PC-3 (cell line): ENCODE results near the gene GSTP1. TPM values are rescaled to one million over a fixed set of nuclear protein-coding genes. Genes with fewer than 3 reads are reported as not detected.
"Not testable (repeated sequence)": the region's sequence is repeated elsewhere in the genome, so short reads cannot be mapped to it uniquely, and the experiment has no call there.

Experiments
- ATAC-seq: fragments of 200-7000 bp; cut with Tn5 transposase; 2 replicates; pipeline ENCODE4 v1.9.1; 2020; ENCODE audit warnings: mild to moderate bottlenecking, moderate library complexity
- BruUV-seq: library from RNA; stranded (reverse); fragments of 400-500 nt; replicated peaks from 2 replicates; lab custom pipeline; 2021; lab: Mats Ljungman, UMichigan
- CTCF ChIA-PET: fragments of 300-600 bp; sonication (Branson Sonifier 250); formaldehyde crosslinking; loops from one replicate; lab custom pipeline; 2022; ENCODE audit warnings: antibody characterized with exemption; lab: Charles Lee
- POLR2A ChIA-PET: fragments of 300-600 bp; sonication (Branson Sonifier 250); formaldehyde crosslinking; loops from one replicate; lab custom pipeline; 2022; ENCODE audit warnings: antibody characterized with exemption; ENCODE audit not compliant: unreplicated experiment; lab: Charles Lee
- DNase-seq: peaks from one replicate; pipeline ENCODE4 v3.0.0-alpha.2; 2015
- H2AFZ ChIP-seq: fragments of 300-600 bp; sonication (generic); 2 replicates; pipeline ENCODE4 v1.6.0; 2016; ENCODE audit warnings: antibody characterized with exemption, low read length
- H3F3A ChIP-seq: fragments of 300-600 bp; sonication (generic); one replicate; pipeline ENCODE4 v1.6.0; 2017; ENCODE audit warnings: antibody characterized with exemption, low read length, control low read depth, mild to moderate bottlenecking; ENCODE audit not compliant: unreplicated experiment
- H3K27ac ChIP-seq: fragments of 300-600 bp; sonication (generic); 2 replicates; pipeline ENCODE4 v1.5.1; 2016; ENCODE audit warnings: mild to moderate bottlenecking, low read length
- H3K27me3 ChIP-seq: fragments of 300-600 bp; sonication (generic); 2 replicates; pipeline ENCODE4 v1.6.1; 2016; ENCODE audit warnings: low read length, mixed read lengths
- H3K36me3 ChIP-seq: fragments of 300-600 bp; sonication (generic); 2 replicates; pipeline ENCODE4 v1.6.1; 2016; ENCODE audit warnings: low read depth, mixed run types, low read length, mixed read lengths
- H3K4me1 ChIP-seq: fragments of 300-600 bp; sonication (generic); 2 replicates; pipeline ENCODE4 v1.5.1; 2016; ENCODE audit warnings: low read length; ENCODE audit not compliant: insufficient read depth
- H3K4me2 ChIP-seq: fragments of 300-600 bp; sonication (generic); 2 replicates; pipeline ENCODE4 v1.6.0; 2016; ENCODE audit warnings: low read length
- H3K4me3 ChIP-seq: fragments of 300-600 bp; sonication (generic); 2 replicates; pipeline ENCODE4 v1.5.1; 2016; ENCODE audit warnings: mild to moderate bottlenecking, low read length, mixed read lengths
- H3K79me2 ChIP-seq: fragments of 300-600 bp; sonication (generic); 2 replicates; pipeline ENCODE4 v1.6.1; 2017; ENCODE audit warnings: low read length, mixed read lengths
- H3K9ac ChIP-seq: fragments of 300-600 bp; sonication (generic); 2 replicates; pipeline ENCODE4 v1.6.0; 2016; ENCODE audit warnings: mild to moderate bottlenecking, low read length
- H3K9me2 ChIP-seq: fragments of 300-600 bp; sonication (generic); replicated peaks from 2 replicates; pipeline ENCODE4 v1.6.1; 2016; ENCODE audit warnings: mixed run types, low read length, mixed read lengths
- H3K9me3 ChIP-seq: fragments of 300-600 bp; sonication (generic); 2 replicates; pipeline ENCODE4 v1.6.1; 2016; ENCODE audit warnings: low read length, mixed read lengths
- H4K20me1 ChIP-seq: fragments of 300-600 bp; sonication (generic); 2 replicates; pipeline ENCODE4 v1.6.1; 2016; ENCODE audit warnings: low read length, mixed read lengths
- intact Hi-C: fragments of 100-400 bp; cut with micrococcal nuclease; formaldehyde crosslinking; loops from 2 replicates; pipeline ENCODE4 v1.9.0; 2023
- total RNA-seq: library from RNA; depleted of rRNA; stranded (reverse); fragments of >200 nt; gene quantifications from 2 replicates; pipeline ENCODE4 v1.2.3, GENCODE V29; 2014

The GSTP1 gene
- total RNA-seq, 1 experiment from 2014 or later = 1,154 TPM

GRCh38 chr11:67620621-67621020 lies 37.0 kb downstream of the GSTP1 start:
- CTCF ChIA-PET, H3K4me2 ChIP-seq, POLR2A ChIA-PET, H3K27ac ChIP-seq, H3K9me2 ChIP-seq, H2AFZ ChIP-seq, ATAC-seq, H3K4me1 ChIP-seq, H3K9me3 ChIP-seq, H3K36me3 ChIP-seq, H3F3A ChIP-seq, H4K20me1 ChIP-seq, BruUV-seq, H3K27me3 ChIP-seq, DNase-seq, H3K79me2 ChIP-seq, H3K9ac ChIP-seq, H3K4me3 ChIP-seq, intact Hi-C loops: not testable (repeated sequence)

GRCh38 chr11:67621928-67622327 lies 38.3 kb downstream of the GSTP1 start:
- H3K79me2 ChIP-seq, H3K9me3 ChIP-seq, H3K4me1 ChIP-seq, CTCF ChIA-PET, H3K4me2 ChIP-seq, H3K9me2 ChIP-seq, H3K4me3 ChIP-seq, POLR2A ChIA-PET, H4K20me1 ChIP-seq, intact Hi-C loops, H3K27me3 ChIP-seq, ATAC-seq, H3F3A ChIP-seq, H3K27ac ChIP-seq, BruUV-seq, H3K36me3 ChIP-seq, H3K9ac ChIP-seq, DNase-seq, H2AFZ ChIP-seq: not testable (repeated sequence)

- H3K9ac ChIP-seq, POLR2A ChIA-PET, ATAC-seq, H4K20me1 ChIP-seq, H3K9me3 ChIP-seq, DNase-seq, H3F3A ChIP-seq, H2AFZ ChIP-seq, BruUV-seq, H3K4me3 ChIP-seq, intact Hi-C loops, H3K4me2 ChIP-seq, H3K27me3 ChIP-seq, H3K79me2 ChIP-seq, CTCF ChIA-PET, H3K27ac ChIP-seq, H3K9me2 ChIP-seq, H3K36me3 ChIP-seq, H3K4me1 ChIP-seq: not testable (repeated sequence)
Measured at GRCh38 chr11:67622905-67623304, 39.3 kb downstream of the GSTP1 start.

GRCh38 chr11:67623795-67624194 lies 40.2 kb downstream of the GSTP1 start:
- H3K4me3 ChIP-seq, H4K20me1 ChIP-seq, H3F3A ChIP-seq, H3K4me2 ChIP-seq, H3K9me2 ChIP-seq, H2AFZ ChIP-seq, intact Hi-C loops, H3K79me2 ChIP-seq, H3K27ac ChIP-seq, H3K27me3 ChIP-seq, DNase-seq, POLR2A ChIA-PET, H3K9me3 ChIP-seq, ATAC-seq, BruUV-seq, H3K4me1 ChIP-seq, H3K36me3 ChIP-seq, CTCF ChIA-PET, H3K9ac ChIP-seq: not testable (repeated sequence)

- H3K9me2 ChIP-seq, H3K27ac ChIP-seq, H3K4me3 ChIP-seq, intact Hi-C loops, H2AFZ ChIP-seq, POLR2A ChIA-PET, BruUV-seq, DNase-seq, H3K79me2 ChIP-seq, H3K9me3 ChIP-seq, CTCF ChIA-PET, H4K20me1 ChIP-seq, H3K9ac ChIP-seq, H3K36me3 ChIP-seq, H3K27me3 ChIP-seq, ATAC-seq, H3F3A ChIP-seq, H3K4me2 ChIP-seq: not testable (repeated sequence)
- H3K4me1 ChIP-seq = peaks cover 18% of the 10 kb centered on the region
Measured at GRCh38 chr11:67626131-67626833, 42.7 kb downstream of the GSTP1 start.
